Measurements from ENCODE around the gene KLHL25.

KLHL25 gene

GRCh38 chr15:85752124-85752475 lies 42.6 kb downstream of the KLHL25 start:
- H3K36me3 Mint-ChIP-seq, result no peaks in the 10 kb centered on the region
- H3K4me1 Mint-ChIP-seq (ENCODE audit: low read depth), result peaks cover 32% of the 10 kb centered on the region
- no peaks in the 10 kb centered on the region for H3K27me3 Mint-ChIP-seq
- H3K4me3 Mint-ChIP-seq, result no peak overlapping the region
- H3K9me3 Mint-ChIP-seq (ENCODE audit: low read depth), result no peaks in the 10 kb centered on the region
- no peak overlapping the region for H3K27ac Mint-ChIP-seq

GRCh38 chr15:85751291-85752123 lies 43.2 kb downstream of the KLHL25 start:
- Mint-ChIP-seq H3K27ac (no peak overlapping the region), H3K4me1 (ENCODE audit: low read depth) (peaks cover 32% of the 10 kb centered on the region), H3K36me3 (no peaks in the 10 kb centered on the region), H3K4me3 (no peak overlapping the region), H3K9me3 (ENCODE audit: low read depth) (no peaks in the 10 kb centered on the region), H3K27me3 (no peaks in the 10 kb centered on the region)

- Mint-ChIP-seq H3K9me3 (ENCODE audit: low read depth) (no peaks in the 10 kb centered on the region), H3K4me1 (ENCODE audit: low read depth) (peaks cover 32% of the 10 kb centered on the region), H3K27me3 (no peaks in the 10 kb centered on the region), H3K4me3 (no peak overlapping the region), H3K36me3 (no peaks in the 10 kb centered on the region), H3K27ac (peak overlapping the region; percentile 34)
These were observed 44.1 kb downstream of the KLHL25 start for GRCh38 chr15:85750319-85751290.

DNA sequence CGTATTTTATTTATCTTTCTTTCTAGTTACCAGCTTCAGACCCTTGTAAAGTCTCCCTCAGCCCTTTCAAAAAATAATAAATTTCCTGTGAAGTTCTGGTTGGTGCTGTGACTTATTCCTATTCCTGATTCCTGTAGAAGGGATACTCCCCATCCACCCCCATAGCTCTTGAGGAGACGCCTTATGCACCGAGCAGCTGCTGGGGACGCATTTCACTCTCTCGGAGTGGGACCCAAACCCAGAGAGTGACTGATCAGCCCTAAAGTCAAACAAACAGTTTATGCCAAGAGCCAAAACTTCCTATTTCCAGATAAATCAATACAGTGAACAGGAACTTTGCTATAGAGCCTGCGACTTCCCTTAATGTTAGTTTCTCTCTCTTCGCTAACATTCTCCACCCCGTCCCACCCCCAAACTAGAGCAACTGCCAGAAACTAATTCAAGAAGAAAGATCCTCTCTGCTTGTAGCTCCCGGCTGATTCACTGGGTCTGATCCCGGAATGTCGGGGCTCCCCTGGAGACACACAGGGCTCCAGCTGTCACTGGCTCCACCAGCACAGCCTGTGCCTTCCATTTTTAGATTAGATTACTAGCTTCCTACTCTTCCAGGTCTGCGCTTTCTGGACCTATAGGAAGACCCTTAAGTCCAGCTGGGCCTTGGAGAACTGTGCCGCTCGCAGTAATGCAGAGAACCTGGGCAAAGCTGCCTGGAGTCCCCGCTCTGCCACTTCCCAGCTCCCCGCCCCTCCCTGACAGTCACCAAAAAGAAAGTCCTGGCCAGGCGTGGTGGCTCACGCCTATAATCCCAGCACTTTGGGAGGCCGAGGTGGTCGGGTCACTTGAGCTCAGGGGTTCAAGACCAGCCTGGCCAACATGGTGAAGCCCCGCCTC lies 45.2 kb downstream of the KLHL25 start:
- Mint-ChIP-seq H3K4me3 (no peak overlapping the region), H3K27ac (peak overlapping the region; percentile 58), H3K36me3 (no peaks in the 10 kb centered on the region), H3K27me3 (no peaks in the 10 kb centered on the region), H3K9me3 (ENCODE audit: low read depth) (no peaks in the 10 kb centered on the region), H3K4me1 (ENCODE audit: low read depth) (peaks cover 30% of the 10 kb centered on the region)

DNA sequence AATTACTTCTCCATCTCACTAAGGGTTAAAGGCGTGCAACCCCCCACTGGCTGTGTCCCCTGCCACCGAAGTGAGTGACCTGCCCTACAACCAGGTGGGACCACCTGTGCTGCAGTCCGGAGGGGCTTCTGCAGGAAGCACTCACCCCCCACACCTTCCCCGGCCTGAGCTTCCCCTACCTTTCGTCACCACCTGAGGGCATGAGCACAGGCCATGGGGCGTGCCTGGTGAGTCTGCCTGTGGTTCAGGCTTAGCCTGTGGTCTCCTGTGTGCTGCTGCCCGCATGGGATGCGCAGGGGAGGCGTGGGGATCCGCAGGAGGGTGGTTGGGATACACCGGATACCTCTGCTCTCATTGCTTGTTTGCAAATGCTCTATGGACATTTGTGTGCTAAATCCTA lies 46.0 kb downstream of the KLHL25 start:
- Mint-ChIP-seq H3K4me3 (no peak overlapping the region), H3K36me3 (no peaks in the 10 kb centered on the region), H3K27me3 (no peaks in the 10 kb centered on the region), H3K27ac (no peak overlapping the region), H3K9me3 (ENCODE audit: low read depth) (no peaks in the 10 kb centered on the region), H3K4me1 (ENCODE audit: low read depth) (peaks cover 28% of the 10 kb centered on the region)

- Mint-ChIP-seq H3K9me3 (ENCODE audit: low read depth) (no peaks in the 10 kb centered on the region), H3K27ac (no peak overlapping the region), H3K4me1 (ENCODE audit: low read depth) (peaks cover 26% of the 10 kb centered on the region), H3K27me3 (no peaks in the 10 kb centered on the region), H3K36me3 (no peaks in the 10 kb centered on the region), H3K4me3 (no peak overlapping the region)
These were observed 46.5 kb downstream of the KLHL25 start for GRCh38 chr15:85748176-85748575.

DNA sequence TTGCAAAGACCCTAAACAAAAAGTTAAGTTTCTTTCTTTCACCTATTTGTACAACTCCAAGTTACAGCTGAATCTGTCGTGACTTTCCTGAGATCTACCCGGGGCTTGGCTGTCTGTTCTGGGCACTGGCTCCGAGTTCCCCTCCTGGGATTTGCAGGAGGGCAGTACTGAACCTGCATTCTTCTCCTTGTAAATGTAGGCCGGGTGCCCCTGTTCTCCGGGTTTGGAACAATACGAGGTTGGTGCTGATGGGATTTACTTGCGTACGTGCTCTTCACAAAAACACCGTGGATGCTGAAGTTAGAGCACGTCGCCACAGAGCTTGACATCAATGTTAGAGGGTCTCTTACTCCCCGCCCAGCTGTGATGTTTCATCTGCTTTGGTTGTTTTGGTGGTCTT lies 48.1 kb downstream of the KLHL25 start:
- Mint-ChIP-seq H3K4me3 (no peak overlapping the region), H3K27me3 (no peaks in the 10 kb centered on the region), H3K27ac (peak overlapping the region; percentile 54), H3K9me3 (ENCODE audit: low read depth) (no peaks in the 10 kb centered on the region), H3K4me1 (ENCODE audit: low read depth) (peaks cover 14% of the 10 kb centered on the region), H3K36me3 (no peaks in the 10 kb centered on the region)

- Mint-ChIP-seq H3K36me3 (no peaks in the 10 kb centered on the region), H3K4me1 (ENCODE audit: low read depth) (peaks cover 6% of the 10 kb centered on the region), H3K27ac (no peak overlapping the region), H3K27me3 (no peaks in the 10 kb centered on the region), H3K4me3 (no peak overlapping the region), H3K9me3 (ENCODE audit: low read depth) (no peaks in the 10 kb centered on the region)
These were observed 49.1 kb downstream of the KLHL25 start for GRCh38 chr15:85745525-85746150.

DNA sequence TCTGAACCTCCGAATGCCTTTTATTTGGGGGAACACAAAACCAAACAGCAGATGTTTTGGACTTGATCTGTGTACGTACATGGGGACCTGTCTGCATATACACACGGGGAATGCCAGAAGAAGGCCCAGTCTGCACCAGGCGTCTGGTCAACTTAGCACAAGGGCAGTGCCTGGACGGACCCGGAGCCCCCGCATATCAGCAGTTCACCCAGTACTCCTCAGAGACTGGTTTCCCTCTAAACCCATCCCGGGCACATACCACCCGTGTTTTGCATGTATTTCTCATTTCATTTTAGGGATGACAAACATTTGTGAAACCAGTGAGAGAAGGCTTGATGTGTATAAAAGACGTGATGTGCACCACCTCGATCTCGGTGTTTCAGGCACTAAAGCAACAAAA lies 49.7 kb downstream of the KLHL25 start:
- H3K4me3 Mint-ChIP-seq, result no peak overlapping the region
- H3K9me3 Mint-ChIP-seq (ENCODE audit: low read depth), result no peaks in the 10 kb centered on the region
- no peaks in the 10 kb centered on the region for H3K27me3 Mint-ChIP-seq
- H3K4me1 Mint-ChIP-seq (ENCODE audit: low read depth), result peaks cover 3% of the 10 kb centered on the region
- H3K36me3 Mint-ChIP-seq, result no peaks in the 10 kb centered on the region
- H3K27ac Mint-ChIP-seq, result peak overlapping the region; percentile 46

- no peaks in the 10 kb centered on the region for H3K36me3 Mint-ChIP-seq
- H3K4me1 Mint-ChIP-seq (ENCODE audit: low read depth), result peaks cover 3% of the 10 kb centered on the region
- no peak overlapping the region for H3K4me3 Mint-ChIP-seq
- no peaks in the 10 kb centered on the region for H3K9me3 Mint-ChIP-seq (ENCODE audit: low read depth)
- H3K27ac Mint-ChIP-seq, result no peak overlapping the region
- no peaks in the 10 kb centered on the region for H3K27me3 Mint-ChIP-seq
These were observed 50.1 kb downstream of the KLHL25 start for GRCh38 chr15:85744579-85744978.

- H3K9me3 Mint-ChIP-seq (ENCODE audit: low read depth), result no peaks in the 10 kb centered on the region
- H3K4me3 Mint-ChIP-seq, result no peak overlapping the region
- H3K4me1 Mint-ChIP-seq (ENCODE audit: low read depth), result peaks cover 3% of the 10 kb centered on the region
- H3K27ac Mint-ChIP-seq, result no peak overlapping the region
- H3K36me3 Mint-ChIP-seq, result peaks cover 2% of the 10 kb centered on the region
- no peaks in the 10 kb centered on the region for H3K27me3 Mint-ChIP-seq
These were observed 51.2 kb downstream of the KLHL25 start for GRCh38 chr15:85743392-85744055.

- Mint-ChIP-seq H3K4me1 (ENCODE audit: low read depth) (peaks cover 3% of the 10 kb centered on the region), H3K36me3 (peaks cover 2% of the 10 kb centered on the region), H3K27ac (peak overlapping the region; percentile 62), H3K9me3 (ENCODE audit: low read depth) (no peaks in the 10 kb centered on the region), H3K4me3 (no peak overlapping the region), H3K27me3 (no peaks in the 10 kb centered on the region)
These were observed 52.4 kb downstream of the KLHL25 start for GRCh38 chr15:85742186-85742821.

GRCh38 chr15:85741662-85742061 lies 53.1 kb downstream of the KLHL25 start:
- Mint-ChIP-seq H3K36me3 (peaks cover 2% of the 10 kb centered on the region), H3K9me3 (ENCODE audit: low read depth) (no peaks in the 10 kb centered on the region), H3K27ac (no peak overlapping the region), H3K4me3 (no peak overlapping the region), H3K27me3 (no peaks in the 10 kb centered on the region), H3K4me1 (ENCODE audit: low read depth) (peaks cover 3% of the 10 kb centered on the region)

All from activated naive CD8-positive, alpha-beta T cell (primary cell).